ENCODE data around the gene MYH11.

The MYH11 gene

GRCh38 chr16:15834502-15834901 is 22.3 kb downstream of the MYH11 start:
- TF ChIP-seq CTCF (IDR thresholded peaks at IDR 0.05; ENCODE audit: control insufficient read depth, extremely low read depth, insufficient read depth): no peak
- no peak overlapping the region for H3K4me3 ChIP-seq (ENCODE audit: low read depth, low read length)
- no peak for DNase-seq (ENCODE audit: low read depth)

- H3K4me3 ChIP-seq (ENCODE audit: low read depth, low read length): no peak overlapping the region
Observed at GRCh38 chr16:15833541-15833940, 23.3 kb downstream of the MYH11 start.

GRCh38 chr16:15832241-15832640 is 24.6 kb downstream of the MYH11 start:
- H3K4me3 ChIP-seq (ENCODE audit: low read depth, low read length): no peak overlapping the region
- no peak for TF ChIP-seq CTCF (IDR thresholded peaks at IDR 0.05; ENCODE audit: control insufficient read depth, extremely low read depth, insufficient read depth)
- no peak for DNase-seq (ENCODE audit: low read depth)

More at GRCh38 chr16:15833541-15833940, 23.3 kb downstream of the MYH11 start:
- TF ChIP-seq CTCF (IDR thresholded peaks at IDR 0.05; ENCODE audit: control insufficient read depth, extremely low read depth, insufficient read depth): no peak
- no peak for DNase-seq (ENCODE audit: low read depth)

DNA sequence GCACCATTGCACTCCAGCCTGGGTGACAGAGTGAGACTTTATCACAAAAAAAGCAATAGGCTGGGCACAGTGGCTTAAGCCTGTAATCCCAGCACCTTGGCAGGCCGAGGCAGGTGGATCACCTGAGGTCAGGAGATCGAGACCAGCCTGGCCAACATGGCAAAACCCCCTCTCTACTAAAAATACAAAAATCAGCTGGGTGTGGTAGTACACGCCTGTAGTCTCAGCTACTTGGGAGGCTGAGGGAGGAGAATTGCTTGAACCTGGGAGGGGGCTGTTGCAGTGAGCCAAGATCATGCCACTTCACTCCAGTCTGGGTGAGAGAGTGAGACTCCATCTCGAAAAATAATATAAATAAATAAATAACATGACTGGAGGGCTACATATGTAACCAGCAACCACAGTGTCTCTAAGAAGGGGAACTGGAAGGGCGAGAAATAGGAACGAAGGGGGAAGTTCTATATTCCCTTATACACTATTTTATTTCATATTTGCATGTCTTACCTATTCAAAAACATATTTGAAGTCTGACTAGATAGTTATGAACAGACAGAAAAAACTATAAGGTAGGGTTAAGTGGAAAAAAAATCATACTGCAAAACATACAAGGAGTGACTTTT is 25.9 kb downstream of the MYH11 start:
- DNase-seq (ENCODE audit: low read depth): no peak
- H3K4me3 ChIP-seq (ENCODE audit: low read depth, low read length): no peak overlapping the region
- no peak for TF ChIP-seq CTCF (IDR thresholded peaks at IDR 0.05; ENCODE audit: control insufficient read depth, extremely low read depth, insufficient read depth)

DNA sequence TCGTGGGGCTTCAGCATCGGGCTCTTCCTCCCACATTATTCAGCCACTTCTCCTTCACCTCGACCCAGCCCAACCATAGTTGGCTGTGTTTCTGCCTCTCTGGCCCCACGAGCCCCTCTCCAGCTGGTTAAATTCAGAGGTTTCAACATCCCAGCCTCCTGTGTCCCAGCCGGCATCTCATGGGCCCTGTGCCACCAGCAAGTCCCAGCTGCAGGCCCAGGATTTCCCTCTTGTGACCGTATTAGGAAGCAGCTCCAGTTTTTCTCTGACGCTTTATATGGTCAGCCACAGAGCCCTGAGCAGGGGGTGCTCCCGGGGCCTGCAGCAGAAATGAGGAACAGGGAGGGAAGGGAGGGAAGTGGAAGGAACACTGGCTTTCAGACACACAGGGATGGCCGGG is 27.4 kb downstream of the MYH11 start:
- TF ChIP-seq CTCF (IDR thresholded peaks at IDR 0.05; ENCODE audit: control insufficient read depth, extremely low read depth, insufficient read depth): no peak
- no peak for DNase-seq (ENCODE audit: low read depth)
- no peak overlapping the region for H3K4me3 ChIP-seq (ENCODE audit: low read depth, low read length)

DNA sequence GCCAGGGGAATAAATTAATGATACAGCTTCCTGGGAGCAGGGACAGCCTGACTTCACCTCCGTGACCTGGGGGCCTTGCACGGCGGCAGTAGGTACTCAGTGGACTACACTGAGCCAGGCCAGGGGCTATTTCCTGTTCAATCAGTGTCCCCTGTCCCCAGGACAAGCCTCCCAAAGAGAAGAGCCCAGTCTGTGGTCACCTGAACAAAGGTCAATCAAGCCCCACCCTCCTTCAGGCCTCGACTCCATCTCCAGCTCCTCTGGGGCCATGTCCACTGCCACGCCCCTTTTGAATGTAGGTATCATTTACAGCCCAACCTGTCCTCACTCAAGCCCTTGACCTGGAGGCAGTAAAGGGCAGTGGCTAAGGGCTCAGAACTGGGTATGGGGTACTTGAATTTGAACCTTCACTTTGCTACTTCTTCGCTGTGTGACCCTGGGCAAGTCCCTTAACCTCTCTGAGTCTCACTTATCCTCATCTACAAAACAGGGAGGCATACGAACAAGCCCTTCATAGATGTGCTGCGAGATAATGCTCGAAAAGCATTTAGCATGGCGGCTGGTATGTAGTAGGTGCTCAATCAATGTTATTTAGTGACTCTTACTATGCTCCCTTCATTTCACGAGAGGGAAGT is 29.0 kb downstream of the MYH11 start:
- no peak overlapping the region for H3K4me3 ChIP-seq (ENCODE audit: low read depth, low read length)
- TF ChIP-seq CTCF (IDR thresholded peaks at IDR 0.05; ENCODE audit: control insufficient read depth, extremely low read depth, insufficient read depth): no peak
- no peak for DNase-seq (ENCODE audit: low read depth)

- no peak for TF ChIP-seq CTCF (IDR thresholded peaks at IDR 0.05; ENCODE audit: control insufficient read depth, extremely low read depth, insufficient read depth)
- DNase-seq (ENCODE audit: low read depth): no peak
- H3K4me3 ChIP-seq (ENCODE audit: low read depth, low read length): no peak overlapping the region
Observed at GRCh38 chr16:15827299-15827698, 29.5 kb downstream of the MYH11 start.

Measured in LNCaP clone FGC (cell line).